ENCODE results near the gene ADAM12.

- no peak for TF ChIP-seq ZNF274 (IDR thresholded peaks at IDR 0.05; ENCODE audit: low read depth, low read length)
- TF ChIP-seq YY1 (IDR thresholded peaks at IDR 0.05; ENCODE audit: insufficient read depth, insufficient read length) = no peak
- TF ChIP-seq SUZ12 (IDR thresholded peaks at IDR 0.05; ENCODE audit: extremely low read depth, insufficient read depth, insufficient read length) = no peak
Observed at GRCh38 chr10:126251778-126252407, 136.4 kb downstream of the ADAM12 start.

Data from NT2/D1 (cell line).